Neuronal stem cell (in vitro differentiated cells): ENCODE data around the gene KAZN.

Source experiments
- DNase-seq: peaks from one replicate; pipeline ENCODE4 v3.0.0-alpha.2; 2013; ENCODE audit warnings: low spot score
- H2AFZ ChIP-seq: one replicate; pipeline ENCODE4 v1.6.1; 2013; ENCODE audit warnings: mild to moderate bottlenecking, low read length, inconsistent platforms
- H2AK5ac ChIP-seq: 2 replicates; pipeline ENCODE4 v1.6.1; 2013; ENCODE audit warnings: low read depth, mild to moderate bottlenecking, inconsistent platforms, low read length, moderate library complexity, mixed read lengths
- H2BK120ac ChIP-seq: 2 replicates; pipeline ENCODE4 v1.6.1; 2013; ENCODE audit warnings: low read depth, mild to moderate bottlenecking, inconsistent platforms, low read length, moderate library complexity, mixed read lengths
- H2BK12ac ChIP-seq: one replicate; pipeline ENCODE4 v1.6.1; 2013; ENCODE audit warnings: low read length, inconsistent platforms
- H2BK15ac ChIP-seq: 2 replicates; pipeline ENCODE4 v1.6.1; 2013; ENCODE audit warnings: mild to moderate bottlenecking, low read length, inconsistent platforms, mixed read lengths
- H2BK5ac ChIP-seq: one replicate; pipeline ENCODE4 v1.6.1; 2013; ENCODE audit warnings: inconsistent platforms, mild to moderate bottlenecking, low read length, moderate library complexity
- H3K14ac ChIP-seq: one replicate; pipeline ENCODE4 v1.6.1; 2013; ENCODE audit warnings: low read length, inconsistent platforms
- H3K18ac ChIP-seq: 2 replicates; pipeline ENCODE4 v1.6.1; 2013; ENCODE audit warnings: low read length, inconsistent platforms
- H3K23ac ChIP-seq: 2 replicates; pipeline ENCODE4 v1.6.1; 2013; ENCODE audit warnings: low read depth, mild to moderate bottlenecking, mixed read lengths, low read length, inconsistent platforms; ENCODE audit not compliant: poor library complexity
- H3K27ac ChIP-seq: replicated peaks from 3 replicates; pipeline ENCODE4 v1.5.1; 2013; ENCODE audit warnings: low read length, inconsistent platforms
- H3K27me3 ChIP-seq, 3 experiments: 2 replicates each; pipeline ENCODE4 v1.6.1; 2013; ENCODE audit warnings: low read length in 3 of 3, mild to moderate bottlenecking in 2 of 3, inconsistent platforms in 1 of 3, low read depth in 1 of 3, mixed read lengths in 1 of 3, moderate library complexity in 1 of 3; ENCODE audit not compliant: control insufficient read depth in 3 of 3, insufficient read depth in 3 of 3
- H3K36me3 ChIP-seq, 2 donors: replicated peaks in 1 of 2; 2 replicates each; pipeline ENCODE4 v1.6.1; 2013; ENCODE audit warnings: low read length in 2 of 2; ENCODE audit not compliant: control insufficient read depth in 2 of 2, insufficient read depth in 2 of 2
- H3K4ac ChIP-seq: 2 replicates; pipeline ENCODE4 v1.6.1; 2013; ENCODE audit warnings: inconsistent platforms, mild to moderate bottlenecking, low read length, moderate library complexity
- H3K4me1 ChIP-seq, 2 donors: 1 replicate in 1 of 2; 2 replicates in 1 of 2; pipeline ENCODE4 v1.6.1; 2013; ENCODE audit warnings: low read length in 2 of 2, low read depth in 1 of 2; ENCODE audit not compliant: control insufficient read depth in 2 of 2, insufficient read depth in 1 of 2
- H3K4me2 ChIP-seq: one replicate; pipeline ENCODE4 v1.6.1; 2013; ENCODE audit warnings: mild to moderate bottlenecking, low read length, inconsistent platforms; ENCODE audit not compliant: insufficient read depth, poor library complexity, severe bottlenecking
- H3K4me3 ChIP-seq, 2 donors: 2 replicates each; pipeline ENCODE4 v1.5.1; 2013; ENCODE audit warnings: low read length in 2 of 2, mild to moderate bottlenecking in 2 of 2, inconsistent platforms in 1 of 2, moderate library complexity in 1 of 2
- H3K79me1 ChIP-seq: one replicate; pipeline ENCODE4 v1.6.1; 2013; ENCODE audit warnings: low read depth, mild to moderate bottlenecking, inconsistent platforms, low read length, moderate library complexity
- H3K9ac ChIP-seq: one replicate; pipeline ENCODE4 v1.6.1; 2013; ENCODE audit warnings: mild to moderate bottlenecking, low read depth, low read length, inconsistent platforms; ENCODE audit not compliant: poor library complexity
- H3K9me3 ChIP-seq, 2 donors: replicated peaks in 1 of 2; 2 replicates each; pipeline versions ENCODE3 to v1.6.1; 2013; ENCODE audit warnings: low read length in 2 of 2, mild to moderate bottlenecking in 2 of 2, inconsistent platforms in 1 of 2, low read depth in 1 of 2, mixed read lengths in 1 of 2, moderate library complexity in 1 of 2; ENCODE audit not compliant: control insufficient read depth in 2 of 2, insufficient read depth in 1 of 2
- H4K8ac ChIP-seq: one replicate; pipeline ENCODE4 v1.6.1; 2013; ENCODE audit warnings: low read depth, mild to moderate bottlenecking, inconsistent platforms, low read length, moderate library complexity
- H4K91ac ChIP-seq: one replicate; pipeline ENCODE4 v1.6.1; 2013; ENCODE audit warnings: low read length, low read depth, mild to moderate bottlenecking, inconsistent platforms; ENCODE audit not compliant: poor library complexity
- WGBS, 2 donors: extraction: QIAGEN DNeasy Blood & Tissue Kit; methylation state at CpG; one replicate each; pipeline ENCODE4 v1.1.7; 2013; ENCODE audit warnings: missing lambda C conversion rate in 2 of 2, mixed read lengths in 1 of 2; ENCODE audit not compliant: insufficient read length in 2 of 2, insufficient replicate concordance in 1 of 2; ENCODE audit errors: extremely low coverage in 2 of 2; 5-methylcytosine and 5-hydroxymethylcytosine counted together

KAZN gene

GRCh38 chr1:15062479-15063099, 464.1 kb downstream of the KAZN start:
- Histone ChIP-seq H3K4ac (no peak overlapping the region), H2BK5ac (no peak overlapping the region), H3K14ac (no peak overlapping the region), H3K79me1 (no peaks in the 10 kb centered on the region), H3K9me3 (peaks cover 3 to 21% of the 10 kb centered on the region in 2 donors), H3K36me3 (peaks cover 6 to 97% of the 10 kb centered on the region in 2 donors), H4K91ac (no peak overlapping the region), H4K8ac (no peak overlapping the region), H3K4me3 (no peak overlapping the region), H3K27ac (no peak overlapping the region), H3K4me2 (no peak overlapping the region), H3K18ac (no peak overlapping the region), H2BK120ac (no peak overlapping the region), H2BK12ac (no peak overlapping the region), H2AK5ac (no peak overlapping the region), H2BK15ac (no peak overlapping the region), H3K9ac (no peak overlapping the region), H2AFZ (no peak overlapping the region), H3K27me3 (no peaks in the 10 kb centered on the region), H3K23ac (no peak overlapping the region), H3K4me1 (no peaks in the 10 kb centered on the region)
- no CpG with 5 or more reads among the region's 6 CpGs for WGBS, 2 donors
- no peak for DNase-seq

- Histone ChIP-seq H3K9ac (no peak overlapping the region), H4K91ac (no peak overlapping the region), H2BK15ac (no peak overlapping the region), H2BK5ac (no peak overlapping the region), H3K36me3 (peaks cover 4 to 94% of the 10 kb centered on the region in 2 donors), H2AK5ac (no peak overlapping the region), H3K79me1 (no peaks in the 10 kb centered on the region), H2BK120ac (no peak overlapping the region), H3K27ac (no peak overlapping the region), H3K14ac (no peak overlapping the region), H3K4me1 (no peaks in the 10 kb centered on the region), H3K4me2 (no peak overlapping the region), H3K4ac (no peak overlapping the region), H3K9me3 (peaks cover 3 to 21% of the 10 kb centered on the region in 2 donors), H3K27me3 (no peaks in the 10 kb centered on the region), H4K8ac (no peak overlapping the region), H2AFZ (no peak overlapping the region), H3K23ac (no peak overlapping the region), H2BK12ac (no peak overlapping the region), H3K4me3 (no peak overlapping the region), H3K18ac (no peak overlapping the region)
- WGBS, 2 donors: no CpG with 5 or more reads among the region's 7 CpGs
- no peak for DNase-seq
Measured at GRCh38 chr1:15063346-15063745, 464.9 kb downstream of the KAZN start.

- Histone ChIP-seq H3K9ac (no peak overlapping the region), H2BK15ac (no peak overlapping the region), H3K9me3 (peaks cover 3 to 21% of the 10 kb centered on the region in 2 donors), H2AK5ac (no peak overlapping the region), H2AFZ (no peak overlapping the region), H3K27ac (no peak overlapping the region), H3K27me3 (no peaks in the 10 kb centered on the region), H4K91ac (no peak overlapping the region), H3K79me1 (no peaks in the 10 kb centered on the region), H4K8ac (no peak overlapping the region), H3K18ac (no peak overlapping the region), H3K23ac (no peak overlapping the region), H2BK12ac (no peak overlapping the region), H3K4me3 (no peak overlapping the region), H3K4me2 (no peak overlapping the region), H3K36me3 (peaks cover 4 to 93% of the 10 kb centered on the region in 2 donors), H2BK5ac (no peak overlapping the region), H3K4ac (no peak overlapping the region), H2BK120ac (no peak overlapping the region), H3K14ac (no peak overlapping the region), H3K4me1 (no peaks in the 10 kb centered on the region)
- no CpG with 5 or more reads among the region's 7 CpGs for WGBS, 2 donors
- no peak for DNase-seq
Measured at GRCh38 chr1:15063783-15064182, 465.3 kb downstream of the KAZN start.

- no peak overlapping the region for H2BK15ac ChIP-seq
- no peak overlapping the region for H3K4me3 ChIP-seq
- H3K36me3 ChIP-seq: peaks cover 4 to 93% of the 10 kb centered on the region in 2 donors
- DNase-seq: no peak
- no peak overlapping the region for H3K18ac ChIP-seq
- no peak overlapping the region for H4K91ac ChIP-seq
- no peak overlapping the region for H4K8ac ChIP-seq
- no peak overlapping the region for H2BK12ac ChIP-seq
- no peak overlapping the region for H2BK5ac ChIP-seq
- WGBS, 2 donors: no CpG with 5 or more reads among the region's 15 CpGs
- H3K27ac ChIP-seq: no peak overlapping the region
- H3K79me1 ChIP-seq: no peaks in the 10 kb centered on the region
- H3K9ac ChIP-seq: no peak overlapping the region
- H3K27me3 ChIP-seq: no peaks in the 10 kb centered on the region
- peaks cover 3 to 21% of the 10 kb centered on the region in 2 donors for H3K9me3 ChIP-seq
- H3K23ac ChIP-seq: no peak overlapping the region
- no peak overlapping the region for H2AFZ ChIP-seq
- no peak overlapping the region for H3K4me2 ChIP-seq
- no peak overlapping the region for H3K14ac ChIP-seq
- H3K4ac ChIP-seq: no peak overlapping the region
- H2AK5ac ChIP-seq: no peak overlapping the region
- no peaks in the 10 kb centered on the region for H3K4me1 ChIP-seq
- no peak overlapping the region for H2BK120ac ChIP-seq
Measured at GRCh38 chr1:15064217-15064929, 465.9 kb downstream of the KAZN start.
